Activated T-cell treated with anti-CD3 and anti-CD28 coated beads, Interleukin-2, amount 50 U/mL, for 4 hours (primary cell): ENCODE results near the gene TCF4. TPM values are rescaled to one million over a fixed set of nuclear protein-coding genes. Genes with fewer than 3 reads are reported as not detected.

Experiments used
- ATAC-seq, 2 donors: fragments of 200-7000 bp; cut with Tn5 transposase; one replicate each; pipeline ENCODE4 v1.10.0; 2021
- DNase-seq: peaks from one replicate; pipeline ENCODE4 v3.0.0-alpha.2; 2020
- H3K27me3 Mint-ChIP-seq: one replicate; pipeline ENCODE4 v1.8.0; 2021; ENCODE audit warnings: low read depth, mixed read lengths
- H3K36me3 Mint-ChIP-seq: one replicate; pipeline ENCODE4 v1.8.0; 2022; ENCODE audit warnings: mixed read lengths; ENCODE audit not compliant: insufficient read depth
- H3K4me1 Mint-ChIP-seq: one replicate; pipeline ENCODE4 v1.8.0; 2021; ENCODE audit warnings: low read depth, mixed read lengths
- H3K4me3 Mint-ChIP-seq: one replicate; pipeline ENCODE4 v1.8.0; 2021; ENCODE audit warnings: mild to moderate bottlenecking, moderate library complexity, mixed read lengths
- H3K9me3 Mint-ChIP-seq: one replicate; pipeline ENCODE4 v1.8.0; 2021; ENCODE audit warnings: mixed read lengths
- total RNA-seq, 3 donors: library from RNA; stranded (reverse); gene quantifications; one replicate each; pipeline ENCODE4 v1.2.1, GENCODE V29; 2021

TCF4 gene
- total RNA-seq, 3 donors from 2014 or later: 0.91 to 2.6 (median 1.3) TPM

- no peaks in the 10 kb centered on the region for H3K4me1 Mint-ChIP-seq
- no peaks in the 10 kb centered on the region for H3K9me3 Mint-ChIP-seq
- H3K36me3 Mint-ChIP-seq: no peaks in the 10 kb centered on the region
- ATAC-seq: no peak
- no peak for DNase-seq
- no peak overlapping the region for H3K4me3 Mint-ChIP-seq
- no peaks in the 10 kb centered on the region for H3K27me3 Mint-ChIP-seq
Measured at GRCh38 chr18:55513161-55513560, 74.8 kb downstream of the TCF4 start.

GRCh38 chr18:55511277-55511676, 76.7 kb downstream of the TCF4 start:
- Mint-ChIP-seq H3K36me3 (no peaks in the 10 kb centered on the region), H3K4me3 (no peak overlapping the region), H3K4me1 (no peaks in the 10 kb centered on the region), H3K27me3 (no peaks in the 10 kb centered on the region), H3K9me3 (no peaks in the 10 kb centered on the region)
- ATAC-seq (no peak), DNase-seq (no peak)

GRCh38 chr18:55510809-55511208, 77.2 kb downstream of the TCF4 start:
- DNase-seq: no peak
- Mint-ChIP-seq H3K4me3 (no peak overlapping the region), H3K27me3 (no peaks in the 10 kb centered on the region), H3K4me1 (no peaks in the 10 kb centered on the region), H3K36me3 (no peaks in the 10 kb centered on the region), H3K9me3 (no peaks in the 10 kb centered on the region)
- no peak for ATAC-seq

- Mint-ChIP-seq H3K9me3 (no peaks in the 10 kb centered on the region), H3K27me3 (no peaks in the 10 kb centered on the region), H3K4me3 (no peak overlapping the region), H3K36me3 (no peaks in the 10 kb centered on the region), H3K4me1 (no peaks in the 10 kb centered on the region)
- ATAC-seq (peak; percentile 51 to 85), DNase-seq (no peak)
Measured at GRCh38 chr18:55509631-55510324, 78.2 kb downstream of the TCF4 start.

GRCh38 chr18:55508651-55509050, 79.3 kb downstream of the TCF4 start:
- Mint-ChIP-seq H3K4me3 (no peak overlapping the region), H3K36me3 (no peaks in the 10 kb centered on the region), H3K9me3 (no peaks in the 10 kb centered on the region), H3K4me1 (no peaks in the 10 kb centered on the region), H3K27me3 (no peaks in the 10 kb centered on the region)
- no peak for DNase-seq
- no peak for ATAC-seq

- DNase-seq (no peak), ATAC-seq (no peak)
- Mint-ChIP-seq H3K27me3 (peaks cover 2% of the 10 kb centered on the region), H3K9me3 (no peaks in the 10 kb centered on the region), H3K4me3 (no peak overlapping the region), H3K36me3 (no peaks in the 10 kb centered on the region), H3K4me1 (peaks cover 2% of the 10 kb centered on the region)
Measured at GRCh38 chr18:55506074-55506473, 81.9 kb downstream of the TCF4 start.

- peaks cover 2% of the 10 kb centered on the region for H3K27me3 Mint-ChIP-seq
- no peaks in the 10 kb centered on the region for H3K9me3 Mint-ChIP-seq
- no peak for DNase-seq
- no peak overlapping the region for H3K4me3 Mint-ChIP-seq
- H3K4me1 Mint-ChIP-seq: peaks cover 2% of the 10 kb centered on the region
- no peak for ATAC-seq
- no peaks in the 10 kb centered on the region for H3K36me3 Mint-ChIP-seq
Measured at GRCh38 chr18:55504808-55505207, 83.2 kb downstream of the TCF4 start.

GRCh38 chr18:55503167-55503820, 84.7 kb downstream of the TCF4 start:
- H3K9me3 Mint-ChIP-seq: no peaks in the 10 kb centered on the region
- no peaks in the 10 kb centered on the region for H3K36me3 Mint-ChIP-seq
- peaks cover 2% of the 10 kb centered on the region for H3K27me3 Mint-ChIP-seq
- ATAC-seq: no peak
- peaks cover 2% of the 10 kb centered on the region for H3K4me1 Mint-ChIP-seq
- H3K4me3 Mint-ChIP-seq: no peak overlapping the region
- DNase-seq: no peak

- Mint-ChIP-seq H3K9me3 (no peaks in the 10 kb centered on the region), H3K4me3 (no peak overlapping the region), H3K4me1 (peaks cover 2% of the 10 kb centered on the region), H3K27me3 (peaks cover 5% of the 10 kb centered on the region), H3K36me3 (no peaks in the 10 kb centered on the region)
- ATAC-seq (no peak), DNase-seq (no peak)
Measured at GRCh38 chr18:55501982-55502710, 85.8 kb downstream of the TCF4 start.

- DNase-seq: no peak
- Mint-ChIP-seq H3K9me3 (no peaks in the 10 kb centered on the region), H3K36me3 (no peaks in the 10 kb centered on the region), H3K27me3 (peaks cover 5% of the 10 kb centered on the region), H3K4me1 (peaks cover 2% of the 10 kb centered on the region), H3K4me3 (no peak overlapping the region)
- ATAC-seq: no peak
Measured at GRCh38 chr18:55501579-55501978, 86.4 kb downstream of the TCF4 start.

- Mint-ChIP-seq H3K4me3 (no peak overlapping the region), H3K4me1 (peaks cover 2% of the 10 kb centered on the region), H3K27me3 (peaks cover 5% of the 10 kb centered on the region), H3K36me3 (no peaks in the 10 kb centered on the region), H3K9me3 (no peaks in the 10 kb centered on the region)
- no peak for ATAC-seq
- no peak for DNase-seq
Measured at GRCh38 chr18:55500316-55501086, 87.5 kb downstream of the TCF4 start.

GRCh38 chr18:55499526-55499925, 88.5 kb downstream of the TCF4 start:
- Mint-ChIP-seq H3K9me3 (no peaks in the 10 kb centered on the region), H3K4me1 (peaks cover 2% of the 10 kb centered on the region), H3K4me3 (no peak overlapping the region), H3K27me3 (peaks cover 7% of the 10 kb centered on the region), H3K36me3 (no peaks in the 10 kb centered on the region)
- ATAC-seq: no peak
- no peak for DNase-seq

- Mint-ChIP-seq H3K4me3 (no peak overlapping the region), H3K36me3 (no peaks in the 10 kb centered on the region), H3K4me1 (peaks cover 2% of the 10 kb centered on the region), H3K9me3 (no peaks in the 10 kb centered on the region), H3K27me3 (peaks cover 7% of the 10 kb centered on the region)
- DNase-seq (no peak), ATAC-seq (no peak)
Measured at GRCh38 chr18:55497825-55498403, 90.1 kb downstream of the TCF4 start.

GRCh38 chr18:55494899-55495298, 93.1 kb downstream of the TCF4 start:
- Mint-ChIP-seq H3K27me3 (peaks cover 12% of the 10 kb centered on the region), H3K36me3 (no peaks in the 10 kb centered on the region), H3K4me3 (no peak overlapping the region), H3K4me1 (peaks cover under 1% of the 10 kb centered on the region), H3K9me3 (no peaks in the 10 kb centered on the region)
- ATAC-seq: no peak
- DNase-seq: no peak
